ENCODE measurements around the gene PPDPF.

The PPDPF gene

DNA sequence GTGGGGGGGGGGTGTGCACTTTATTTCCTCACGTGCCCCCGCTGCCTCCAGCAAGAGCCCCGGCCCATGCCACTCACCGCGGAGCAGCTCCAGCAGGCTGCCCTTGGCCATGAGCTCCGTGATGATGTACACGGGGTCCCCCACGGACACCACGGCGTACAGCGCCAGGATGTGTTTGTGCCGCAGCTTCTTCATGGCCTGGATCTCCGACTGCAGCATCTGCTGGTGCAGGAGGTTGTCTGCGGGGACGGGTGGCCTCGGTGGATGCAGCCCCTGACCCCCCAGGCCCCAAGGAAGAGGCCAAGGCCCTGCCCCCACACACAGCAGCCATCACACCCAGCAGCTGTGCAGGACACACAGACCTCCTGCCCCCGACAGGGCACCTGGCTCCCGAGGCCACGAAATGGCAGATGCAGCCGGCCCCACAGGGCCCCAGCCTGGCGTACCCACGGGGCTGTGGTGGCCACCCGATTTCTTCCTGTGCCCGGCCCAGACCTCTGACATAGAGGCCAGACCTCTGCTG lies 11.9 kb downstream of the PPDPF start:
- no peak for DNase-seq
- in situ Hi-C loops (cut with MboI; ENCODE audit: low pct_unique_long_range_greater_than_20kb, low sequenced_read_pairs): no loop called here

DNA sequence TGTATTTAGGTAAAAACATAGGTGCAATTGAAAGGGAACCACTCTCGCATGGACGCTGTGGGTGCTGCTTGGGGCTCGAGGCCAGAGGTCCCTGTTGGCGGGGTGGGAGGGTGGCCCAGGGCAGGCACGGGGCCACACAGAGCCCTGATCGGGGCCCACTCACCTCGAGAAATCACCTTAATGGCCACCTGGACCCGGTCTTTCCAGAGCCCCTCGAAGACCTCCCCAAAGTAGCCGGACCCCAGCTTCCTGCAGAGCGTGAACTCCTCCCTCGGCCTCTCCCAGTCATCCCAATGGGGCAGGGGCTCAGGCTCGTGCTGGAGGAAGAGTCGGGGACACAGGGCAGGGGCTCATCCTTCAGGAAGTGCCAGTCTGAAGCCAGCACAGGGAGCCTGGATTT lies 12.8 kb downstream of the PPDPF start:
- in situ Hi-C loops (cut with MboI; ENCODE audit: low pct_unique_long_range_greater_than_20kb, low sequenced_read_pairs): no loop called here
- DNase-seq: no peak

DNA sequence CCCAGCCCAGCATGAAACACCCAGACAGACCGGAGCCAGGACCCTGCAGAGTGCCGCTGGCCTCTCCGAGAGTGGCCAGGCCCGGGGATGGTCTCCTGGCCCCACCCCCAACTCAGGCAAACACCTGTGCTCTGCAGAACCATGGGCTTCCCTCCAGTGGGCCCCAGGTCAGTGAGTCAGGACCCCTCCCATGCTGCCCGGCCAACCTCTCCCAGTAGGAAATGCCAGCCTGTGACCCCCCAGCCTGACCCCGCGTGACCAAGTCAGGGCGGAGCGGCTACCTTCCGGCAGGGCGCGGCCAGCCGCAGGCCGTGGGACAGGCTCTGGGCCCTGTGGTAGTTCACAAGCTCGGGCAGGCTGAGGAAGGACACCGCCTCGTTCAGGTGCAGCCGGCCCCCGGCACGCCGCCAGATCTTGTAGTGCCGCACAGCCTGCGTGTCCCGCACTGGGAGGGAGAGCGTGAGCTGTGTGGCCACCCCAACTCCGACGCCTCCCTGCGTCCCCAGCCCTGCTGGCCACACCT lies 13.4 kb downstream of the PPDPF start:
- in situ Hi-C loops (cut with MboI; ENCODE audit: low pct_unique_long_range_greater_than_20kb, low sequenced_read_pairs): no loop called here
- DNase-seq: no peak

DNA sequence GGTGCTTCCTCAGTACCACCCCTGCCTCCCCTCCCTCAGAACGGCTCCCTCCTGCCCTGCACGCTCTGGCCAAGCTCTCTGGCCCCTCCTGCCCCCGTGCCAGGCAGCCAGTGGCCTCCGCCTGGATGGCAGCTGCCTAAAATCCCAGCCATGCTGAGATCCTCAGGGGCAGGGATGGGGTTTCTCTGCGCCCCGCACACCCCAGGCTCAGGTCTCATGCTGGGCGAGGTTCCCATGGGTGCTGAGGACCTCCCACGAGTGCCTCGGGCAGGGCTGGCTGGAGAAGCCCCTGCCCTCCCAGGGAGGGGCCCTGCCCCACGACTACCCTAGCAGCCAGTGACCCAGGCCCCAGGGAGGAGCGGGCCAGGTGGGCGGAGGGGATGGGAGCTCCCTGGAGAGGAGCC lies 13.9 kb downstream of the PPDPF start:
- in situ Hi-C loops (cut with MboI; ENCODE audit: low pct_unique_long_range_greater_than_20kb, low sequenced_read_pairs): no loop called here
- DNase-seq: no peak

DNA sequence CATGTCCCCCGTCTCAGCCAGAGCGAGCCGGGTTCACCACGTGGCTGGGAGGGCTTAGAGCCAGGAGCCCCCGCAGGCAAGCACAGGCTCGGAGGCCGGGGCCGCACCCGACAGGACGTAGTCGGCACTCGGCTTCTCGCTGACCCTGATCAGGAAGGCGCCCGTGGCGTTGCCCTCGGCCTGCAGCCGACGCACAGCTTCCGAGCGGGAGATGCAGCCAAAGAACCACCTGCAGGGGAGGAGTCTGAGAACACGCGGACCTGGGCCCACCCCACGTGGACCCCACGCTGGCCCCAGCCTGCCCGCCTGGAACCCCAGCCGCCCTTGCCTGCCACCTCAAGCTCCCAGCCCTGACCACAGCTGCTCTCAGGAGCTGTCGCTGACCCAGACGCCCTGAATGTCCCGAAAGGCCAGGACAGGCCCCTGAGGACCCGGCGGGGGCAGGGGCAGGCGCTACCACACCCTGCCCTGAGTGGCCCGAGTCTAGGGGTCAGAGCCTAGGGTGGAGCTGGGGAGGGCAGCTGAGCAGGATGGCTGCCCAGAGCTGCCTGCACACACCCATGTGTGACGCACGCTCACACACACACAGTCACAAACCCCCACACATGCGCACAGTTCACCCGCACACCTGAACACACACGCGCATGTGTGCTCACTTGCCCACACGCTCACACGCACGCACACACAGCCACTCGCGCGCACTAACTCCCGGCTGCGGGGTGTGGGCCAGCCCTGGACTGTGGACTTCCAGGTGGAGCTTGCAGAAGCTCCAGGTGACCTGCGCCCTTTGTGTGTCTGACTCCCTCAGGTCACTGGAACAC lies 14.5 kb downstream of the PPDPF start:
- no peak for DNase-seq

DNA sequence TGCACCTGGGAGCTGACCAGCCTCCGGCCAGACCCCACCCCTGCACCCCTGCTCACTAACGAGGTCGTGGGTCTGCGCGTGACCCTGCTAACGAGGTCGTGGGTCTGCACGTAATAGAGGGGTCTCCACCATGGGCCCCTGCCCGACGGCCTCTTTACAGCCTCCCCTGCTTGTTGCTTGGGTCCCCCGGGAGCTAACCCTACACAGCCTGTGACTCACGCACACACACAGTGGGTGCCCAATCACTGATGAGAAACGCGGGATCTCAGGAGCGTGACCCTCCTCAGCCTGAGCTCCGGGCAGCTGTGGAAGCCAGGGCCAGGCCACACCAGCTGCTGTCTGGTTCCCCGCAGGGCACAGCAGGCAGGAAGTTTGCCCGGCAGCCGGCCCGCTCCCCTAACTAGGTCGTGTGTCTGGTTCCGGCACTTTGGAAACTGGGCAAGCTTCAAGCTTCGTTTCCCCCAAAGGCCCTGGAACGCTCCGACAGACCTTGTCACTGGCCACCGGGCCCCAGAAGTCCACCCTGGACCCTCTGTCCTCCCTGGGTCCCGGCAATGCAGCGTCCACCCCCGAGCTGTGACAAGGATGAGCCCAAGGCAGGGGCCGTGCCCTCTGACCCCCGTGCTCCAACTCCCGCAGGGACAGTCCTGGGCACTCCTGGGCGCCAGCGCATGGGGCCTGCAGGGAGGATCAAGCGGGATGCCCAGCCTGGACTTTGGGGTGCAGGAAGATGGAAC lies 15.8 kb downstream of the PPDPF start:
- no peak for DNase-seq
- in situ Hi-C loops (cut with MboI; ENCODE audit: low pct_unique_long_range_greater_than_20kb, low sequenced_read_pairs): no loop called here

More for the DNA sequence above, 14.5 kb downstream of the PPDPF start:
- in situ Hi-C loops (cut with MboI; ENCODE audit: low pct_unique_long_range_greater_than_20kb, low sequenced_read_pairs): no loop called here

DNA sequence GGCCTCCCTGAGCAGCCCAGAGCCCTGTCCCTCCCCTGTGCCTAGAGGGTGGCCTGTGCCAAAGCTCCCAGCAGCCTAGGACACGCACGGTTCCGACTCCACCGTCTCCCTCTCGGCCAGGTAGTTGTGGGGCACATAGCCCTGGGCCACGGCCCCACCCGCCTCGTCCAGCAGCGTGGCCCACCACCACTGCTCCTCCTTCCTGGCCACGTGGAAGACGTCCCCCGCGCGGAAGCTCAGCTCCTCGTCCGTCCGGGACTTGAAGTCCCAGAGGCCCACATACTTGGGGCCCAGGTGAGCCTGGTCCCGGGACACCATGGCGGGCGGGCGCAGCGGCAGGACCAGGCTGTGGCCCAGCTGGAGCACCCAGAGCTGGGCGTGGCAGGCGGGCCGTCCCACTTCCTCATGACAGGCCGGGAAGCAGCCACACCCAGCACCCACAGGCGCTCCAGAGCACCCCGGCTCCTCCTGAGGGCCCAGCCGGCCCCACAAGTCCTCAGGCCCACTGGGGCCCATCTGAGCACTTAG lies 16.5 kb downstream of the PPDPF start, which contains the start of gene PTK6:
Gene PTK6, minus strand, starts transcription at position 380 of the 528 bp plus-strand sequence. Its CDS starts 62 bp downstream, at position 318.
- in situ Hi-C loops (cut with MboI; ENCODE audit: low pct_unique_long_range_greater_than_20kb, low sequenced_read_pairs): no loop called here
- DNase-seq: no peak

DNA sequence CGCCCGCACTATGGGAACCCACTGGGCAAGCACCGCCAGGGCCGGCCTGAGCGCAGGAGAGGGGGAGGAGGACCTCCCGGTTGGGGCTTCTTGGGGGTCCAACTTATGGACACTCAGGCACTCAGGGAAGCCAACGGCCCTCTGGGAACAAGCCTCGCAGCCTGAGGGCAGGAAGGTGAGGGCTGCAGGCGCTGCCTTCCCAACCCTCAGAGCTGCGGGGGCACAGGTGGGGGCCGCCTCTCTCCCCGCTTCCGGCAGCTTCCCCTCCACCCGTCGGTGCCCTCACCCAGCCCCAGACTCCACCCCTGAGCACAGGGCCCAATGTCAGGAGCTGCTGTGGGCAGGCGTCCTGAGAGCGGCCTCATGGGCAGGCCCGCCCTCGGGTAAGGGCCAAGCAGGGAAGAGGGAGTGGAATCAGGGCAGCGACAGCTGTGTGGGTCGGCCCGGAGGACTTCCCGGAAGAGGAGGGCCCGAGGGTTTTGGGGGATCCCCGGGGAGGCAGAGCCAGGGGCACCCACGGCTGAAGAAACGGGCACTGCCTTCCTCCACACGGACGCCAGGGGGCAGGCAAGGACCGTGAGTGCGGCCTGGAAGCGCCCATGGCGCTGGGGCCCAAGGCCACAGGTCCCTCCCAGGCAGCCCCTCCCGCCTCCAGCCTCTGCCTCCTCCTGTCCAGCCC lies 17.1 kb downstream of the PPDPF start:
- DNase-seq: peak; percentile 84
- in situ Hi-C loops (cut with MboI; ENCODE audit: low pct_unique_long_range_greater_than_20kb, low sequenced_read_pairs): no loop called here

DNA sequence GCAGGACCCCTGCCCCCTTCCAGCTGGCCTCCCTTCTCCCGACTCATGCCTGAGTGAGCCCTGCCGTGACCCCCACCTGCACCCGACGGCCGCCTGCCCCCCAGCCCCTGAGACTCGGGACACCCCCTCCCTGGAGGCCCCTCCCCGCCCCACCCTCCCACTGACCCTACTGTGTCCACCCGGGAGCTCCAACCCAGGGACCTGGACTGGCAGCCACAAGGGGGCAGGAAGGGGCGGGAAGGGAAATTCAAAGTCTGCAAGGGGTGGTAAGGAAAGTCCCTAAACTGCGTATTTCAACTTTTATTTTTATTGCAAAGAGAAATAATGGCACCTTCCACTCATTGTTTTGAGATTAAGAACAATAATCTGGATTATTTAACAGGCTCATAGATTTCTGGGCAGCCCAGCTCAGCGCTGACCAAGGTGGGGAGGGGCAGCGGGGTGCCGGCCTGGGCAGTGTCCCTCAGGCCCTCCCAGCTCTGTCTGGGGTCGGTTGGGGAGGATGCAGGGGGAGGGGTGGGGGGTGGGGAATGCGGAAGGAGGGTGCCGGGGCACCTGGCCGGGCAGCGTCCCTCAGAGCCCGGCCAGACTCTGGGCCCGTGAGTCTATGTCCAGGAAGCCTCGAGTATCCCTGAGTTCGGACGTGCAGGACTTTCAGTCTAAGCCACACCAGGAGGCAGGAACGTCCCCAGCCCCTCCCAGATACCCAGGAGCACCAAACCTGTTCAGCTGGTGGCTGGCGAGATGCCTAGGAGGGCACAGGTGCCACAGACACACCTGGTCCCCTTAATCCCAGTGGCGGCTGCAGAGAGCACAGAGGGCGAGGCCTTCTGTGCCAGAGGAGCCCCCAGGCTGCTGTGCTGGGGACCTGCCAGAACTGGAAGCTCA lies 17.9 kb downstream of the PPDPF start:
- DNase-seq: no peak
- in situ Hi-C loops (cut with MboI; ENCODE audit: low pct_unique_long_range_greater_than_20kb, low sequenced_read_pairs): no loop called here

DNA sequence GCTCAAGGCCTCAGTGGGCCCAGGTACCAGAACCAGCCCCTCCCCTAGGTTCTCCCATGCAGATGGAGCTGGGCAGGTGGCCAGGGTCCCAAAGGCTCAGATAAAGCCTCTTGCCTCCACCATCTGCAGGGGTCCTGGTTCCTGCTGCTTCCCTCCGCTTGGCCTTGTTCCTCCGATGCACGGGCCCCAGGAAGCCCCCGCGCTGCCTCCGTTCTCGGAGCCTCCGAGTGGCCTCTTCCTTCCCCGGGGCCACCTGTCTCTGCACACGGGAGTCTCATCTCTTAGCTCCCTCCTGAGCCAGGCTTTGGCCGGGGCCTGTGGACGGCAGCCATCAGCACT lies 18.5 kb downstream of the PPDPF start:
- in situ Hi-C loops (cut with MboI; ENCODE audit: low pct_unique_long_range_greater_than_20kb, low sequenced_read_pairs): no loop called here
- no peak for DNase-seq

DNA sequence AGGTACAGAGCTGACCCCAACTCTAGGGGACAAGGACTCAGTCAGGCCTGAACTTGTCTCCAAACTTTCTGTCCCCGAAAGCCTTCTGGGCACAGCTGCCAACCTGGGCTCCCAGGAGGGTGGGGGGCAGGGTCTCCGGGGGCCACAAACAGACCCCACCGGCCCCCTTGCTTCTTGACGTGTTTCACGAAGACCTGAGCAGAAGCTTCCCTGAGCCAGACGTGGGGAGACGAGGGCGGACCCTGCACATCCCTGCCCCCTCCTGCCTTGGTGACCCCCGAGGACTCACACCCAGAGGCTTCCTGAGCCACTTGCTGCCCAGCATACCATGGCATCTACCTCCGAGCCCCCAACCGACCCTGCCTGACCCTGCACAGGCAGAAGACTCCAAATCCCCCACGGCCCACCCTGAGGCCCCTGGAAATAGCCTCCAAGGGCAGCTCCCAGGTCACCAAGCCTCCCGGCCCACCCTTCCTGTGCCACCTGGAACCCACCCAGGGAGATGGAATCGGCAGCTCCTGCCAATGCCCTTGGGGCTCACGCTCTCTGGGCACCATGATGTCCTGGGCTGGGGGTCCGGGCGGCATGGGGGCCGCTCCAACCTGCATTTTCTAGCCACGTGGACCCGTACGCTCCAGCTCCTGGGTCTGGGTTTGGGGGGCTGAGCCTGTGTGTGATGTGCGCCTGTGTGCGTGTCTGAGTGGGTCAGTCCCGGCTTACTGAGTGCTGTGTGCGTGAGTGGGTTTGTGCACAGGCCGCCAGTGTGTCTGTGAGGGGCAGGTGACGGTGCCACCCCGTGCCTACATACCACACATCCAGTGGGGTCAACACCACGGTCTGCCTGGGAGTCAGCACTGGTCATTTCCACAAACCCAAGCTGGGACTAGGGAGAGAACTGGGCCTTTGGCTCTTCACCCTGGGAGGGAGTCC lies 19.1 kb downstream of the PPDPF start:
- DNase-seq: no peak
- in situ Hi-C loops (cut with MboI; ENCODE audit: low pct_unique_long_range_greater_than_20kb, low sequenced_read_pairs): no loop called here

DNA sequence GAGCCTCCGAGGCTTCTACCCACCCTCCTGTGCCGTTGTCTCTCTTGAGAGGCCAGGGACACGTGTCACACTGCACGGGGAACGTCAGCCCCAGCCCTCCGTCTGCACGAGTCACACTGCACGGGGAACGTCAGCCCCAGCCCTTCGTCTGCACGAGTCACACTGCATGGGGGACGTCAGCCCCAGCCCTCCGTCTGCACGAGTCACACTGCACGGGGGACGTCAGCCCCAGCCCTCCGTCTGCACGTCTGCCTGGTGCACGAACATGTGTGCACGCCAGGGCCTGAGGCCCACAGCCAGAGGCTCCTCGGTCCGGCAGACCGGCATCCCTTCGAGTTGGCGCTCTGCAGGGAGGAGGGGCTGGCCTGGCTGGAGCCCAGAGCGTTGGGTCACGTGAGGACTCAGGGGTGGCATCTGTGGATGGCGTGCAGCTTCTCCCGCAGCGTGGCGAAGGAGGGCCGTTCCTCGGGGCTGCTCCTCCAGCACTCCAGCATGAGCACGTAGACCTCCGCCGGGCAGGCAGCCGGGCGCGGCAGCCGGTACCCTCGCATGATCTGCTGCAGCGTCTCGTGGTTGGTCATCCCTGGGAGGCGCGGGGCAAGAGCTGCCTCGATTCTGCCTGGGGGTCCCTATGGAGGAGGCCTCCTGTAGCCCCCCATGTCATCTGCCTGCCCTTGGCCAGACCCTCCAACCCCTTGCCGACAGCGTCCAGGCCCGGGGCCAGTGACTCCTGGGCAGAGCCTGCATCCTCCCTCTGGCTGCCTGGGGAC lies 20.0 kb downstream of the PPDPF start:
- no peak for DNase-seq
- in situ Hi-C loops (cut with MboI; ENCODE audit: low pct_unique_long_range_greater_than_20kb, low sequenced_read_pairs): no loop called here

DNA sequence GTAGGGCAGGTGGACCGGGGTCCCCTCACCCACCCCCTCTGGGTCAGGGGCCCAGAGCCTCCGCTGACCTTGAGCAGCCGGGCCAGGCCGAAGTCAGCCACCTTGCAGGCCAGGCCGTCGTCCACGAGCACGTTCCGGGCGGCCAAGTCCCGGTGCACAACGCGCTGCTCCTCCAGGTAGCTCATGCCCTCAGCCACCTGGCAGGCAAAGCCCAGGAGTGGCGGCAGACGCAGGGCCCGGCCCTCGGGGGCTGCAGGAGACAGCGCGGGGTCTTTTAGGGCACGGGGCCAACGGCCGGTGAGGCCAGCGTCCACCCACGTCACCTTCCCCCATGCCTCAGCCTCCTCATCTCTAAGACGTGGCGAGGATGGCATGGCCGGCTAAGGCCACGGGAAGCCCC lies 20.8 kb downstream of the PPDPF start:
- DNase-seq: no peak
- in situ Hi-C loops (cut with MboI; ENCODE audit: low pct_unique_long_range_greater_than_20kb, low sequenced_read_pairs): no loop called here

DNA sequence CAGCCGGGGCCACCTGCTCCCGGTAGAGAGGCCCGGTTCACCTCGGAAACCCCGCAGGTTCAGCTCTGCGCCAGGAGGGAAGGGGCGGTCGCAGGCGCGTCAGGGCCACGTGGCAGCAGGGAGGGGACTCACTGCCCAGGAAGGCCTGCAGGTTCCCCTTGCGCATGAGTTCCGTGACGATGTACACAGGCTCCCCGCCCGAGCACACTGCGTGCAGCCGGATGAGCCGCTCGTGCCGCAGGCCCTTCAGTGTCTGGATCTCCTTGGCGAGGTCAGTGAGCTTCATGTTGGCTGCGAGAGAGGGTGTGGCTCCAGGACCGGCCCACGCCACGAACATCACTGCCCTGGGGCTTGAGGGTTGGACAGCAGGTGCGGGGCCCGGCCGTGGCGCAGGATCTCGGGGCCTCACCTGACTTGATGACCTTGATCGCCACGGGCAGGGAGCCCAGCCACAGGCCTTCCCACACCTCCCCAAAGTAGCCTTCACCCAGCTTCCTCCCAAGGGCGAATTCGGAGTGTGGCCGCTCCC lies 21.5 kb downstream of the PPDPF start:
- in situ Hi-C loops (cut with MboI; ENCODE audit: low pct_unique_long_range_greater_than_20kb, low sequenced_read_pairs): no loop called here
- no peak for DNase-seq

DNA sequence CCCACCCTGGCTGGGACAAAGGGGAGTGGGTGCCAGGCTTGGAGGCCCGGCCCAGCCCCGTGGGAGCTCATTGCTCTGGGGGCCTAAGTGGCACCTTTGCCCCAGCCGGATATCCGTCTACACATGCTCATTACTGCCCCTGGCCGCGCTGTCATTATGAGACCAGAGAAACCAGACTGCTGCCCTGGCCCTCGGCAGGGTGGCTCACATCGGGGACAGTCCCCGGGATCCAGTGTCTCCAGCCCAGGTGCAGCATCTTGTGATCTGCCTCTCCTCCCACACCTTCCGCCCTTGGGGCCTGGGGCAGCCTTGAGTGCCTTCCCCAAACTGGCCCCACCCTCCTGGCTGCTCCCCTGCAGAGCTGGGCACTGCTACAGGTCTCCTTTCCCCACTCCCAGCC lies 22.1 kb downstream of the PPDPF start:
- no peak for DNase-seq
- in situ Hi-C loops (cut with MboI; ENCODE audit: low pct_unique_long_range_greater_than_20kb, low sequenced_read_pairs): no loop called here

DNA sequence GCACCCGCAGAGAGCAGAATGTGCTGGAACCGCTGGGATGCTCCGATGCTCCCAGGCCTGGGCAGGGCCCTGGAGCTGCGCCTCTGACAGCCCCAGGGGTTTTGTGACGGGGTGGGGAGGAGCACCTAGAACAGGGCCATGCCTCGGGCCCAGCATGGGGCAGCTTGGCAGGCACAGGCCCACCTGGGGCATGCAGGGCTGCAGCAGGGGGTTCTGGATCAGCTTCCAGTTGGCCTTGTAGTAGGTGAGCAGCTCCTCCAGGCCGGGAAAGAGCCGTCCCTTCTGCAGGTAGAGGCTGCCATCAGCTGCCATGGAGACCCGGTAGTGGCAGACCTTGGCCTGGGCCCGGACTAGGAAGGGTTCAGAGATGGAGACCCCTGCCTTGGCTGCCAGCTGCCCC lies 22.6 kb downstream of the PPDPF start:
- in situ Hi-C loops (cut with MboI; ENCODE audit: low pct_unique_long_range_greater_than_20kb, low sequenced_read_pairs): no loop called here
- DNase-seq: no peak

DNA sequence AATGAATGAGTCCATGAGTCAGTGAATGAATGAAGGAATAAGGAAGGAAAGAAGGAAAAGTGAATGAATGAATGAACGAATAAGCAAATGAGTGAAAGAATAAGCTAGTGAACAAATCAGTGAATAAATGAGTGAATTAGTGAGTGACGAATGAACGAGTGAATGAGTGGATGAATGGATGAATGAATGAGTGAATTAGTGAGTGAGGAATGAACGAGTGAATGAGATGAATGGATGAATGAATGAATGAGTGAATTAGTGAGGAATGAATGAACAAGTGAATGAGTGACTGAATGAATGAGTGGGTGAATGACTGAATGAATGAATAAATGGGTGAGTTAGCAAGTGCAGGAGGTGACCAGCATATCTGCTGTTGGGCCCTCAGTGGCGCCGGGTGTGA lies 23.2 kb downstream of the PPDPF start:
- no peak for DNase-seq
- in situ Hi-C loops (cut with MboI; ENCODE audit: low pct_unique_long_range_greater_than_20kb, low sequenced_read_pairs): no loop called here

Measured in KBM-7 (cell line).